HepG2 (cell line): ENCODE data around the gene STAT1. TPM values are rescaled to one million over a fixed set of nuclear protein-coding genes. Genes with fewer than 3 reads are reported as not detected.

ENCODE experiments used
- CEBPB ChIP-seq: IDR thresholded peaks from 2 replicates; pipeline ENCODE4 v1.6.1; 2011; ENCODE audit warnings: low read depth, low read length, improper control_type of control experiment, borderline replicate concordance
- CHD4 ChIP-seq: fragments of 200-600 bp; sonication (generic); IDR thresholded peaks from 2 replicates; pipeline ENCODE4 v1.7.0; 2017; ENCODE audit warnings: mild to moderate bottlenecking, low read length, borderline replicate concordance
- DMAP1 ChIP-seq: IDR thresholded peaks from 2 replicates; pipeline ENCODE4 v1.6.1; 2016
- DPF2 ChIP-seq: sonication (generic); formaldehyde crosslinking; IDR thresholded peaks from 2 replicates; pipeline ENCODE4 v1.4.0; 2020; ENCODE audit warnings: mild to moderate bottlenecking, low read depth, missing genetic modification reagents, borderline replicate concordance
- ELF1 ChIP-seq: sonication (generic); formaldehyde crosslinking; IDR thresholded peaks from 2 replicates; pipeline ENCODE4 v1.4.0; 2020; ENCODE audit warnings: missing genetic modification reagents
- HCFC1 ChIP-seq: fragments of 150-350 bp; IDR thresholded peaks from 2 replicates; pipeline ENCODE4 v1.6.1; 2014; ENCODE audit warnings: low read depth, low read length
- HDAC6 ChIP-seq: fragments of 200-600 bp; sonication (generic); IDR thresholded peaks from 2 replicates; pipeline ENCODE4 v1.7.0; 2017; ENCODE audit warnings: mild to moderate bottlenecking, antibody characterized with exemption, low read length, low read depth
- HOXA5 ChIP-seq: sonication (generic); formaldehyde crosslinking; IDR thresholded peaks from 2 replicates; pipeline ENCODE4 v1.4.0; 2020; ENCODE audit warnings: missing genetic modification reagents
- KDM2A ChIP-seq: sonication (generic); formaldehyde crosslinking; IDR thresholded peaks from 2 replicates; pipeline ENCODE4 v1.4.0; 2020; ENCODE audit warnings: low read depth, missing genetic modification reagents, borderline replicate concordance
- KLF16 ChIP-seq, 2 experiments: sonication (generic) in 1 of 2; formaldehyde crosslinking in 1 of 2; IDR thresholded peaks; 2 replicates each; pipeline versions ENCODE4 v1.6.1 to v1.8.0; 2016 to 2023; ENCODE audit warnings: missing genetic modification reagents in 2 of 2, missing compliant biosample characterization in 1 of 2
- POGZ ChIP-seq: sonication (generic); formaldehyde crosslinking; IDR thresholded peaks from 2 replicates; pipeline ENCODE4 v1.4.0; 2020; ENCODE audit warnings: mild to moderate bottlenecking, missing genetic modification reagents
- SAFB2 ChIP-seq: sonication (generic); formaldehyde crosslinking; IDR thresholded peaks from 2 replicates; pipeline ENCODE4 v1.5.1; 2020; ENCODE audit warnings: missing genetic modification reagents, low read depth, mild to moderate bottlenecking, borderline replicate concordance
- SIX1 ChIP-seq: sonication (generic); formaldehyde crosslinking; IDR thresholded peaks from 2 replicates; pipeline ENCODE4 v1.4.0; 2020; ENCODE audit warnings: missing genetic modification reagents, borderline replicate concordance
- STAT5B ChIP-seq: sonication (generic); formaldehyde crosslinking; IDR thresholded peaks from 2 replicates; pipeline ENCODE4 v1.4.0; 2020; ENCODE audit warnings: missing genetic modification reagents
- TGIF2 ChIP-seq: IDR thresholded peaks from 2 replicates; pipeline ENCODE4 v1.6.1; 2016; ENCODE audit warnings: control low read depth, missing compliant biosample characterization
- YEATS4 ChIP-seq: sonication (generic); formaldehyde crosslinking; IDR thresholded peaks from 2 replicates; pipeline ENCODE4 v1.4.0; 2020; ENCODE audit warnings: missing genetic modification reagents, borderline replicate concordance
- ZBTB2 ChIP-seq: sonication (generic); formaldehyde crosslinking; IDR thresholded peaks from 2 replicates; pipeline ENCODE4 v1.8.0; 2022; ENCODE audit warnings: low read depth, missing genetic modification reagents
- ZGPAT ChIP-seq: IDR thresholded peaks from 2 replicates; pipeline ENCODE4 v1.6.1; 2016; ENCODE audit warnings: mild to moderate bottlenecking
- ZMYM4 ChIP-seq: sonication (generic); formaldehyde crosslinking; IDR thresholded peaks from 2 replicates; pipeline ENCODE4 v1.8.1; 2023; ENCODE audit warnings: mild to moderate bottlenecking, missing genetic modification reagents
- ZNF234 ChIP-seq: sonication (generic); formaldehyde crosslinking; conservative IDR thresholded peaks from 2 replicates; pipeline ENCODE4 v1.5.1; 2020; ENCODE audit warnings: mild to moderate bottlenecking, missing genetic modification reagents
- ZNF275 ChIP-seq: sonication (generic); formaldehyde crosslinking; IDR thresholded peaks from 2 replicates; pipeline ENCODE4 v1.8.0; 2022; ENCODE audit warnings: missing genetic modification reagents, mild to moderate bottlenecking, inconsistent platforms, borderline replicate concordance
- ZNF296 ChIP-seq: sonication (generic); formaldehyde crosslinking; conservative IDR thresholded peaks from 2 replicates; pipeline ENCODE4 v1.5.0; 2020; ENCODE audit warnings: mild to moderate bottlenecking, missing genetic modification reagents
- ZNF329 ChIP-seq: sonication (generic); formaldehyde crosslinking; IDR thresholded peaks from 2 replicates; pipeline ENCODE4 v1.9.0; 2021; ENCODE audit warnings: low read depth, mild to moderate bottlenecking, missing genetic modification reagents
- ZNF547 ChIP-seq: sonication (generic); formaldehyde crosslinking; IDR thresholded peaks from 2 replicates; pipeline ENCODE4 v1.5.1; 2020; ENCODE audit warnings: mild to moderate bottlenecking, missing genetic modification reagents
- ZNF558 ChIP-seq: sonication (generic); formaldehyde crosslinking; IDR thresholded peaks from 2 replicates; pipeline ENCODE4 v1.9.0; 2022; ENCODE audit warnings: mild to moderate bottlenecking, missing genetic modification reagents, borderline replicate concordance
- polyA plus RNA-seq, 8 experiments: library from polyadenylated mRNA; depleted of rRNA in 3 of 8; stranded (reverse) in 7 of 8; unstranded in 1 of 8; fragments of >200 nt; fragmentation: Illumina TruSeq in 4 of 8; extraction: Trizol in 4 of 8; gene quantifications; 2 replicates each; pipeline versions ENCODE4 v1.2.1 to v1.2.3, GENCODE V29; 2011 to 2016; ENCODE audit warnings: low read depth in 4 of 8, missing spikeins in 1 of 8, mixed read lengths in 1 of 8; ENCODE audit not compliant: insufficient read depth in 1 of 8
- total RNA-seq, 5 experiments: library from RNA; depleted of rRNA; stranded (reverse); fragments of >200 nt; fragmentation: Illumina TruSeq; extraction: Trizol; gene quantifications; 2 replicates each; pipeline ENCODE4 v1.2.3, GENCODE V29; 2016; ENCODE audit warnings: low read depth in 1 of 5
- TF ChIP-seq, protein P1 (sequence below): sonication (generic); formaldehyde crosslinking; IDR thresholded peaks from 2 replicates; pipeline ENCODE4 v1.5.0; 2020; ENCODE audit warnings: missing genetic modification reagents, mild to moderate bottlenecking, borderline replicate concordance

STAT1 gene
- total and polyA plus RNA-seq, 2 of the 13 experiments (the other 11 are each of a cell fraction or from before 2014, with no cell fraction given): 21.8 to 59.6 TPM

DNA sequence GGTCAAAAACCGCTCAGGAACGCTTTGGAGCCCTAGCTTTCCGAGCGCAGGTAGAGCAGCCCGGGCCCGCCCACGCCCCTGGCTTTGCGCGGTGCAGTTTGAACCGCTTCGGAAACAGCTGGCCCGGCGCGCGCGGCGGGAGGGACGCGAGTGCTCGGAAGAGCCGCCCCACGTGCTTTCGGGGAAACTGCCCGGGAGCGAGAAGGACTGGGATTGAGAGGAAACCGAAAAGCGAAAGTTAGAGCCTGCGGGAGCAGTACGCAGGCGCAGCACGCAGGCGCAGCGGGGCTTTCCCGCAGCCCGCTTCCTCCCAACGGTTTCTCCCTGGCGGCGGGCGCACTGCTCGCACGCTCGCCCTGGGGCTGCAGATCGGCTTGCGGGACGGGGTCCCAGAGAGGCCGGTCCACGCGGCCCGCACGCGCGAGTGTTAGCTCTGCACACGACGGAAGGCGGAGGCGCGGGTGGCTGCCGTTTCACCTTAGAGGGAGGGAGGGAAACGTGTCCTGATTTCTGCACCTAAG is 6.3 kb upstream of the STAT1 start (continued):
- TF ChIP-seq, protein P1, sequence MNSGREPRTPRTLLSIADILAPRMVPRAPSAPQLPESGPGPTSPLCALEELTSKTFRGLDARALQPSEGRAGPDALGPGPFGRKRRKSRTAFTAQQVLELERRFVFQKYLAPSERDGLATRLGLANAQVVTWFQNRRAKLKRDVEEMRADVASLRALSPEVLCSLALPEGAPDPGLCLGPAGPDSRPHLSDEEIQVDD (CRISPR knock-in tag): peak; percentile 83
- TF ChIP-seq ZNF234 (CRISPR knock-in tag): peak; percentile 63; the same call in 1 of the 2 replicates
- peak; percentile 100 for TF ChIP-seq TGIF2 (CRISPR knock-in tag)
- no peak for TF ChIP-seq CEBPB
- TF ChIP-seq HOXA5 (CRISPR knock-in tag): peak; percentile 99
- TF ChIP-seq DMAP1 (CRISPR knock-in tag): peak; percentile 100
- peak; percentile 76 for TF ChIP-seq SIX1 (CRISPR knock-in tag)
- TF ChIP-seq POGZ: peak; percentile 100
- TF ChIP-seq ZNF547: peak; percentile 97
- TF ChIP-seq YEATS4 (CRISPR knock-in tag): peak; percentile 99
- TF ChIP-seq ZGPAT (CRISPR knock-in tag): peak; percentile 100
- TF ChIP-seq CHD4: peak; percentile 69; the same call in 1 of the 2 replicates
- no peak for TF ChIP-seq DPF2 (CRISPR knock-in tag)
- TF ChIP-seq ZNF558 (CRISPR knock-in tag): peak; percentile 94
- TF ChIP-seq HDAC6: no peak
- TF ChIP-seq ZMYM4 (CRISPR knock-in tag): peak; percentile 100
- TF ChIP-seq ZNF329: peak; percentile 90; the same call in 1 of the 2 replicates
- peak; percentile 95 for TF ChIP-seq ELF1 (CRISPR knock-in tag)
- peak; percentile 78 for TF ChIP-seq SAFB2 (CRISPR knock-in tag)
- no peak for TF ChIP-seq ZNF296 (CRISPR knock-in tag)
- peak; percentile 97 for TF ChIP-seq ZBTB2 (CRISPR knock-in tag)
- peak; percentile 96 to 100 for TF ChIP-seq KLF16 (CRISPR knock-in tag; IDR thresholded peaks at IDR 0.05)
- peak; percentile 99 for TF ChIP-seq ZNF275 (CRISPR knock-in tag)
- peak; percentile 100 for TF ChIP-seq KDM2A (CRISPR knock-in tag)
- peak; percentile 71 for TF ChIP-seq HCFC1
- peak; percentile 96 for TF ChIP-seq STAT5B (CRISPR knock-in tag)
